Measurements from ENCODE around the gene NPAS3.

DNA sequence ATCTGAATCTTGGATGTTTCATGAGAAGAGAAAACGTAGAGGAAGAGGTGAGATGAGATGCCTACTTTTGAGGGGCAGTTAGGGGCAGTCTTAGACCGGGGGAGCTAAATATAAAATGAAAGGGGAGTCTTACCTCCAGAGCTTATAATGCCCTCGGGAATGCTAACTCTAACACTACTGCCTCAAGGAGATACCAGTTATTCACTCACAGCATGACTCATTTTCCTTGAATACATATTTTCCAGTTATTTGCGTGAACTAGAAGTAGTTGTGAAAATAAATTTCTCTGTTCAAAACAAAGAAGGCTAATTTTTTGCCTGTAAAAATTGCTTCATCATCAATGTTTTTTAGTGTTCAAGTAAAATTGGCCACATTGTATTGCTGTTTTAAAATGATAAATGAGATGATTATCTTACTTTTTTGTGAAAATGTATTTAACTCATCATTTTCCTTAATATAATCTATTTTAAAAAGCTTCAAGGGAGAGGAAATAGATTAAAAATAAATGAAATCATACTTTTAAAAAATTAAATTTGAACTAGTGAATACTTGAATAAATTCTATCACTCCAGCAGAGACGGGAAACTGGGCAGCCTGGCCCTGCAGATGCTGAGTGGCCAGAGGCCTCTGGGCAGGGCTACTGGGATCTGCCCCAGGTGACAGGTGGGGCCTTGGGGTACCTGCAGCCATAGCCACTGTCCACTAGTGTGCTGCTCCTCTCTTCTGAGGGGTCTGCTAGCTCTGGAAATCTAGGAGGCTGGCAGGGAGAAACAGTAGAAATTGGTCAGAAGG is 672.9 kb downstream of the NPAS3 start:
- TF ChIP-seq POLR2A (IDR thresholded peaks at IDR 0.05; ENCODE audit: low read length) (no peak), GATA1 (IDR thresholded peaks at IDR 0.05; ENCODE audit: low read depth, low read length) (no peak)

All from erythroblast (primary cell).